ENCODE results near the gene VDAC1.

GRCh38 chr5:134053314-134053839 lies 48.6 kb upstream of the VDAC1 start:
- TF ChIP-seq, protein P1, sequence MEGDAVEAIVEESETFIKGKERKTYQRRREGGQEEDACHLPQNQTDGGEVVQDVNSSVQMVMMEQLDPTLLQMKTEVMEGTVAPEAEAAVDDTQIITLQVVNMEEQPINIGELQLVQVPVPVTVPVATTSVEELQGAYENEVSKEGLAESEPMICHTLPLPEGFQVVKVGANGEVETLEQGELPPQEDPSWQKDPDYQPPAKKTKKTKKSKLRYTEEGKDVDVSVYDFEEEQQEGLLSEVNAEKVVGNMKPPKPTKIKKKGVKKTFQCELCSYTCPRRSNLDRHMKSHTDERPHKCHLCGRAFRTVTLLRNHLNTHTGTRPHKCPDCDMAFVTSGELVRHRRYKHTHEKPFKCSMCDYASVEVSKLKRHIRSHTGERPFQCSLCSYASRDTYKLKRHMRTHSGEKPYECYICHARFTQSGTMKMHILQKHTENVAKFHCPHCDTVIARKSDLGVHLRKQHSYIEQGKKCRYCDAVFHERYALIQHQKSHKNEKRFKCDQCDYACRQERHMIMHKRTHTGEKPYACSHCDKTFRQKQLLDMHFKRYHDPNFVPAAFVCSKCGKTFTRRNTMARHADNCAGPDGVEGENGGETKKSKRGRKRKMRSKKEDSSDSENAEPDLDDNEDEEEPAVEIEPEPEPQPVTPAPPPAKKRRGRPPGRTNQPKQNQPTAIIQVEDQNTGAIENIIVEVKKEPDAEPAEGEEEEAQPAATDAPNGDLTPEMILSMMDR (IDR thresholded peaks at IDR 0.05) = no peak
- no peak for TF ChIP-seq EZH2phosphoT487 (IDR thresholded peaks at IDR 0.05)
